Stimulated activated CD8-positive, alpha-beta memory T cell treated with anti-CD3 and anti-CD28 coated beads, Interleukin-7, amount 100 ng/mL, for 1 hour (primary cell): ENCODE measurements around the gene MEMO1.
"Not testable (repeated sequence)": the region's sequence is repeated elsewhere in the genome, so short reads cannot be mapped to it uniquely, and the experiment has no call there.

Experiments used
- DNase-seq, 2 donors: peaks; one replicate each; pipeline ENCODE4 v3.0.0-alpha.2; 2020; ENCODE audit warnings: low read depth in 2 of 2

The MEMO1 gene

DNA sequence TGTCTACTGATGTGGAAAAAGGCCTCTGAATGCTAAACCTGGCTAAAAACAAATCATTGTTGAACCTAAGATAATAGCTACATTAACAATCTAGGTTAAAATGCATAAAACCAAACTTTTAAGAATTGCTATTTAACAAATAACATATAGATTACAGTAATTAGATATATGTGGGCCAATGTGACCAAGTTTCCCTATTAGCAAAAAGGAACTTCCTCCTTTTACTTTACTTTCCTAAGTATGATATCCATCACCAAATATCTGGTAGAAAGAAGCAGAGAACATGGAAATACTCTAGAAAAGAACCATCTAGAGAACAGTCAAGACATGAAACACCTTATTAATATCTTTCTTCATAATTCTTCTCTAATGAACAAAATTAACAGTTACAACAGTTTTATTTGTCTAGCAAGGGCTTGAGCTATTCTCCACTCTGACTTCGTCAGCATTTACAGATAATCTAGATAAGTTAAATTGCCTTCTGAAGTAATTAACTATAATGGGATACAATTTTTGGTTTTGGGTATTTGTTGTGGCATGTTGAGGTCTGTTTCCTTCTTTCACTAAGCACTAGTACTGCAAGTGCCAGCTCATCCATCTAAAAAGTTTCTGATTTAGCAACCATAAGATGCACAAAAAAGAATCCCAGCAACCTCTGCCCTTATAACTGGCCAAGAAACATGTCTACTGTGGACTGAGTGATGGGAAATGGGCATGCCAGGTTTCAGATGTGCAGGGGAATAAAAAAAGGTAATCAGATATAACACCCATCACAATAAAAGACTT, 53.3 kb downstream of the MEMO1 start:
- DNase-seq = no peak

DNA sequence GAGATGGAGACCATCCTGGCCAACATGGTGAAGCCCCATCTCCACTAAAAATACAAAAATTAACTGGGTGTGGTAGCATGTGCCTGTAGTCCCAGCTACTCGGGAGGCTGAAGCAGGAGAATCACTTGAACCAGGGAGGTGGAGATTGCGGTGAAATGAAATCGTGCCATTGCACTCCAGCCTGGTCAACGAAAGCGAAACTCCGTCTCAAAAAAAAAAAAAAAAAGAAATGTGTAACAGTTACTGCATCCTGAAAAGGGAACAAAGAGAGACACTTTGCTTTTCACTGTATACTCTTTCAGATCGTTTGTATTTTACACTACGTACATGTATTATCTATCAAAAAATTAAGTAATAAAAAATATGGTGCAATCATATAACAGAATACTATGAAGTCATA, 53.9 kb downstream of the MEMO1 start:
- DNase-seq = not testable (repeated sequence)

DNA sequence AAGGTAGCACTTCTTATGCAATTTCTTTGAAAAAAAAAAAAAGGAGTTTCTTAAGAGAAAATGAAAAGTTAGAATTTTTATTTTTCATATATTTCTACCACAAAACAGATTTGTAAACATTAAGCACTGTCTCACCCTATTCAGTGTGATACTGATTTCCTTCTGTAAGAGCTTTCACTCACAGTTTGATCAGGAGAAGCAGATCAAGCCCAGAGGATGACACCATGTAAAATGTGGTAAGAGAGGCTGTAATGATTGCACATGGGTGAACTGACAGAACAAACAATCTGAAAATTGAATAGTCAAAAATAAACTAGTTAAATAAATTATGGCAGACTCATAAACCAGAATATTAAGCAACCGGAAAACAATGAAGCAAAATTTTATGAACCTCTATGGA, 54.5 kb downstream of the MEMO1 start:
- DNase-seq = no peak

DNA sequence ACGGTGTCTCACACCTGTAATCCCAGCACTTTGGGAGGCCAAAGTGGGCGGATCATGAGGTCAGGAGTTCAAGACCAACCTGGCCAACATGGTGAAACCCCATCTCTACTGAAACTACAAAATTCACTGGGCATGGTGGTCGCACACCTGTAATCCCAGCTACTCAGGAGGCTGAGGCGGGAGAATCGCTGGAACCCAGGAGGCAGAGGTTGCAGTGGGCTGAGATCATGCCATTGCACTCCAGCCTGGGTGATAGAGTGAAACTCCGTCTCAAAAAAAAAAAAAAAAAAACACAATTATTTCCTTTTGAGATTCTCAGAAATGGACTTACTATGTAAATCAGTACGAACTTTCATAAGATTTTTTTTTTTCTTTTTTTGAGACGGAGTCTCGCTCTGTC, 57.7 kb downstream of the MEMO1 start:
- DNase-seq = not testable (repeated sequence)

DNA sequence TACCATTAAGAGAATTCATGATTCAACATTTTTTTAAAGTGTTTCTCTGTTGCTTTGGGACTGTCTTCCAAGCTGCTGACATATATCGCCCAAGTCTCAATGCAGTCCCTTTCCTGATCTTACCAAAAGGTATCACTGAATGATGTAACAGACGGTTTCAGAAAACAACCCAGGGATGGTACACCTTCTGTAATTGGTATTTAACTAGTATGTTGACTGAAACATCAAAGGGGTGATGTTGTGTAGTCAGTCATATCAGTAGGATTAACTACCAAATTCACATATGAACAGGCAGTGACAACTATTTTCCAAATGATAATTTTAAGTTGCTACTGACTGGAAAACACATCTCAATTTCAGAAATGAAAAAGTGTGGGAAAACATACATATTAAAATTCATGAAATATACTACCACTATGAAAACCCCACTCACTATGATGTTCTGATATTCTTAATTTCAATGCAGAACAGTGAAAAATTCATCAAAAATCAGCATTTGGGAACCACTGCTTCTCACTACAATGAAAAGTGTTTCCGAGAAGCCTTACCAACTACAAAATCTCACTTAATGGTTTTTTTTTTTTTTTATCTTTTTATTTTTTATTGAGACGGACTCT, 59.8 kb downstream of the MEMO1 start:
- no peak for DNase-seq

DNA sequence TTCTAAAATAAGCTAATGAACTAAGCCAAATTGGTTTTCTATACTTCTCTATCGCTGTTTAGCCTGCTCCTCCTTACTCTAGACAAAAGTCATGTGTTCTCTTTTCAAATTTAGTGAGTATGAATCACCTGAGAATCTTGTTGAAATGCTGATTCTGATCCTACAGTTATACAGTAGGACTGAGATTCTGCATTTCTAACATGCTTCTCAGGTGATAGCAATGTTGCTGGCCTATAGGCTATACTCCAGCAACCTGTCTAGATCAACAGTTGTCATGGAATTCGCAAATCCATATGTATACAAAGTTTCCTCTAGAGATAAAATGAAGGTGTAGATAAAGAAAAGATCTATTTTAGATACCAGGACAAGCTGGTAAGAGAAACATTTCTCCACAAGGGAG, 62.9 kb downstream of the MEMO1 start:
- no peak for DNase-seq

DNA sequence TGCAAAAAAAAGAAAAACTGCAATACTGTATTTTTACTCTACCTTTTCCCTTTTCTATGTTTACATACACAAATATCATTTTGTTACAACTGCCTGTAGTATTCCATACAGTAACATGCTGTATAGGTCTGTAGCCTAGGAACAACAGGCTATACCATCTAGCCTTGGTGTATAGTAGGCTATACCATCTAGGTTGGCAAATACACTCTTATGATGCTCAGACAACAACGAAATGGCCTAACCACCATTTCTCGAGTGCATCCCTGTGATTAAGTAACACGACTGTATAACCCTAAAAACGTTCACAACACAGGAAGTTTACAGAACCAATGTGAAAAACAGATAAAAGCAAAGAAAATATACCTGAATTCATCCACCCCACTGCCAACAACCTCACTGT, 64.0 kb downstream of the MEMO1 start:
- DNase-seq = no peak

DNA sequence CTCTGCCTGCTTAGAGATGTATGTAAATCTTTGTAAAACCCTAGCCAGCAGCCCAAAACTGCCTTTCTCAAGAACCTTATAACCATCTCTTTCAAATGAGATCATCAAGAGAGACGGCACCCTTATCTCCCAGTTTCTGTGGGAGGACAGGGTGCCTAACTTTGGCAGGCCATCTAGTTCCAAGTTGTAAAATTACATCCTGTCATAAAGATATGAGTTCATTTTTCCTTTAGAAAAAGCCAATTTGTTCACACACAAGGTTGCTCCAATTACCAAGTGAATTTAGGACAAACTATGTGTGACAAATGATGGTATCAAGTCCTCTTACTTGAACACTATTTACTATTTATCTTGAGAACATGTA, 65.3 kb downstream of the MEMO1 start:
- no peak for DNase-seq

DNA sequence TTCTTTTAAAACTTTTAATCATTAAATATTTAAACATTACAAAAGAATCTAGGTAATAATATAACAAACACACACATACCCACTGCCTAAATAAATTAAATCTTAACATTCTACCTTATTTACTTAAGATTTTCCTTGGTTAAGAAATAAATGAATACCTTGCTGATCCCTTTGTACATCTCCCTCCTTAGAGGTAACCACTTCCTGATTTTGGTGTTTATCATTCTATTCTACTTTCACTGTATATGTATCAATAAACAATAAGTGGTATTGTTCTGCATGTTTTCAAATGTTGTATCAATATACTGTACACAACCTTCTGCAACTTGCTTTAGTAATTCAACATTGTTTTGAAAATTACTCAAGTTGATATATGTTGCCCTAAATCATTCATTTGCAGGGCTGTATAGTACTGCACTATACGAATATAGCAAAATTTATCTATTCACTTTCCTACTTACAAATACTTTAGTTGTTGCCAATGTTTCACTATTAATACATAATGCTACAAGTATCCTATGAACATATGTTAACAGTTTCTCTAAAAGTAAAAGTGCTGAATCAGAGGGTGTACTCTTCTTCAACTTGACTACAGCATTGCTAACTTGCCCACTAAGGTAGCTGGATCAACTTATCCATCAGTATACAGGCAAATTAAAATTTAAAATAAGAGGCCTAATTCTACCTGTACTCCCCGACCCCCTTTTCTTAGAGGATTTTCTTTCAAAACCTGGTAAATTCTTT, 65.8 kb downstream of the MEMO1 start:
- DNase-seq = no peak

DNA sequence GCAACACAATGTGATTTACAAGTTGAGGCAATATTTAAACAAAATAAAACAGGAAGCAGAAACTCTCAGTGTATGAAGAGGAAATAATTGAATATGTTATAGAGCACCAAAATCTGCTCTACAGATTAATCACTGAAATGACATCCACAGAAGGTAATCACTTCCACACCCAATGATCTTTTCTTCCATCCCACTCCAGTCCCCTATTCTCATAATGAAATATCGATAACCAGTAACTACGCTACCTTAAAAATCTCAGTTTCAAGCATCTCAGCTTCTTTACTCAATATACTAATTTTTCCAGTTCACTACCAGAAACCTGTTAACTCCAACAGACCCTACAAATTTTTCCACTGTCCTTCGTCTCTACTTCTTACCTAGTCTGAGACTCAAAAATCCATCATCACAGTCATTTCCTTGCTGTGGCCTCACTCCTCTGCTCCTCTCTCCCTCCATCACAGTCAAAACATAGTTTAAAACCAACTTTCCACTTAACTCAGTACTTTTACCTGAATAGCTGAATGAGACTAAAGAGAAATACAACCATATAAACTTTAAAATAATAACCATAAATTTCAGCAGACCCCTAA, 67.1 kb downstream of the MEMO1 start:
- no peak for DNase-seq

DNA sequence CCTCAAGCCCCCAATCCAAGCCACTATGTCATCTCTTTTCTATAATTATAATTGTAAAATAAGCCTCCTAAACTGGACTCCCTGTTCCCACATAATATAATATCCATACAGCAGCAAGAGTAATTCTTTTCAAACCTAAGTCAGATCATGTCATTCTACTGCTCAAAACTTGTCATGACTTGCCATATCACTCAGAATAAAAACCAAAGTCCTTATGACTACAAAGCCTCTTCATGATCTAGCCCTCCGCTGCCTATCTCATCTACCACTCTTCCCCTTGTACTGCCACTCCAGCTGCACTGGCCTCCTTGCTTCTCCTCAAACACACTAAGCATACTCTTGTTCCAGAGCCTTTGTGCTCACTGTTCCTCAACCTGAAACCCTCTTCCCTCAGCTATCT, 69.9 kb downstream of the MEMO1 start:
- no peak for DNase-seq

DNA sequence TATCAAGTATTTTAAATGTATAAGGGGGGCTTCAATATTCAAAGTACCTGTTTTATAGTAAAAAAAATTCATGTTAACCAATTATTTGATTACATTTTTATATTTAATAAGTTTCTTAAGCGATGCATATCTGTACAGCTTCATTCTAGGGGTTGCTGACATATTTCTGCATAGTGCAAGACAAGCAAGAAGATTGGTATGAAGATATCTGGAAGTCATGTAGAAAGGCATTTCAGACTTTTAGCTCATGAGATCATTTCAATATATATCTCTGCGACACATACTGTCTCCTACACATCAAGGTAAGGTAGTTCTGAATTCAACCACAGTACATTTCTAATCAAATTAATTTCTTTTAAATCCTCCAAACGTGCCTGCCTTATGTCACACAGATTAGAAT, 73.1 kb downstream of the MEMO1 start:
- DNase-seq = no peak

DNA sequence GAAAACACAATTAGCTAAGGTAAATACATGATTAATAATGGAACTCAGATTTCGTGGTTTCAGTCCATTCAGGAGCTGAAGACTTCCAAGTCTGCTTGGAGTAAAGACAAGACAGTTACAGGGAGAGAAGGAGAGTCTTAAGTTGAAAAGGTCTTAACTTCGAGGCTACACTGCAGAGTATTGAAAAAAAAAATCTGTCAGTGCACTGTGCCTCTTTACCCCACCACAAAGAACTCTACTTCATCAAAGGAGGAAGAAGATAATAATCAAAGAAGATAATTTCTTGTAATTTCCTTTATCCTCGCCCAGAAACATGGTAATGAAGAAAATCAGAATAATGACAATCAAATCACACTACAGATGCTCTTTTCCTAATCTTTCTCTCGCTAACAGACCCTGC, 75.4 kb downstream of the MEMO1 start:
- no peak for DNase-seq

DNA sequence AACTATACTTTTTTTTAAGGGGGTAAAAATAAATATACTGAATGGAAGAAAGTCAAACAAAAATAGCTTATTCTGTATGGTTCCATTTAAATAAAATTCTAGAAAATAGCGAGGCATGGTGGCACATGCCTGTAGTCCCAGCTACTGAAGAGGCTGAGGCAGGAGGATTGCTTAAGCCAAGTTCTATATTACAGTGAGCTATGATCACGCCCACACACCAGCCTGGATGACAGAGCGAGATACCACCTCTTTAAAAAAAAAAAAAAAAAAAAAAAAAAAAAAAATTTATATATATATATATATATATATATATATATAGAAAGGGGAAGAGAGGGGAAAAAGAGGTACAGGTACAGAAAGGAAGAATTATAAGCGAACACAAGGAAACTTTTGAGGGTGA, 77.7 kb downstream of the MEMO1 start:
- DNase-seq = no peak

DNA sequence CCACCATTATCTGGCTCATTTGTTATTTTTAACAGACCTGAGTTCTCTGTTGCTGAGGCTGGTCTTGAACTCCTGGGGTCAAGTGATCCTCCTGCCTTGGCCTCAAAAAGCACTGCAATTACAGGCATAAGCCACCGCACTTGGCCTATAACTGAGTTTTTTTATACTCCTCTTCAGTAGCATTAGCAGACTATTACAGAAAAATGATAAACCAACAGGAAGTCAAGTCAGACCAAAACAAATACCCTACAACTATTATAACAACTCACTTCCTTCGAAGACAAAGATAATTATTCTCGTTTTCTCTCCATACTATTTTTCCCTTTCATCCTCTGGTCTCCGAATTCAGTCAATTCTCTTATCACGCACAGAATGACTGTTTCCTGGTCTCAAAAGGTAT, 78.2 kb downstream of the MEMO1 start:
- DNase-seq = no peak

DNA sequence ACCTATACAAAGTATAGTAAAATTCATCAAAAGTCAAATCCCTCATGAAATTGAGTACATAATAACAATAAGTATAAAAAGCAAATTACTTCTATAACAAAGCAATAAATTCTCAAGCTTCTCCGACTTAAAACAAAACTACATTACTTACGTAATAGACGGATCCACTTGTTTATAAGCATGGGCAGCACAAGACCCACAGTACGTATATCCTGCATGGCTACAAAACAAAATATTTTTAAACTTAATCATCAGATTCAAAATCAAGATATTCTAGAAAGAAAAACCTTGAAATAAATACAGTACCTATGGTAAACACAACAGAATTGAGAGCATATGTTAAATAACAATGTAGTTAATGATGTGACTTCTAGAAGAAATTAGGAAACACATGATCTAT, 78.9 kb downstream of the MEMO1 start:
- DNase-seq = no peak

DNA sequence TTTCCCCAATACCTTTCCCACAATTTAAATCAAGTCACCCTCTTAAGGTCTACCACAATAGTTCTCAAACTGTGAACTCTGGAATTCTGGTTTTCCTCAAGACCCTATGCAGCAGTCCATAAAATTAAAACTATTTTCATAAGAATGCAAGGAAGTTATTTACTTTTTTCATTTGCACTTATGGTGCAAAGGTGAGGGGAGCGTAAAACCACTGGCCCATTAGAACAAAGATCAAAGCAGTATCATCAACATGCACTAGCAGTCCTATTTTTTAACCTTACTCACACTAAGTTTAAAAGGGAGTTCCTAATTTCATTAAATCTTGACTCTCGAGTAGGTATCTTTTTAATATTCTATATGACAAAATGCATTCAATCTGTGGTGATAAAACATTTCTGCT, 85.3 kb downstream of the MEMO1 start:
- DNase-seq = no peak

DNA sequence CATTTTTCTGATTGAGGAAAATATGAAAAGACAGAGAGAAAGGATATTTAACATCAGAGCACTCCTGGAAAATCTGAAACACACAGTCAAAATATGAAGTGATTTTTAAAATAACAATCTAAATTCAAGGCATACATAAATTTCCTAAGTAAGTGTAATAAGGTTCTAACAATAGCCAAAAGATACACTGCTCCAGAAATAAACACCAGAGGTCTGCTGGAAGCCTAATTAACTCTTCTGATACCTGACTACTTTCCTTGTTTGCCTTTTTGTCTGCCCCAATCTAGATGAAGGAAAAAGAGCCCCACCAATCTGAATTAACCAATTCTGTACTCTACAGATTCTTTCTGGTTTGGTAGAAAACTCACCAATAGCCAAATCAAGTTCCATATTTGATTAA, 87.1 kb downstream of the MEMO1 start:
- DNase-seq = no peak

DNA sequence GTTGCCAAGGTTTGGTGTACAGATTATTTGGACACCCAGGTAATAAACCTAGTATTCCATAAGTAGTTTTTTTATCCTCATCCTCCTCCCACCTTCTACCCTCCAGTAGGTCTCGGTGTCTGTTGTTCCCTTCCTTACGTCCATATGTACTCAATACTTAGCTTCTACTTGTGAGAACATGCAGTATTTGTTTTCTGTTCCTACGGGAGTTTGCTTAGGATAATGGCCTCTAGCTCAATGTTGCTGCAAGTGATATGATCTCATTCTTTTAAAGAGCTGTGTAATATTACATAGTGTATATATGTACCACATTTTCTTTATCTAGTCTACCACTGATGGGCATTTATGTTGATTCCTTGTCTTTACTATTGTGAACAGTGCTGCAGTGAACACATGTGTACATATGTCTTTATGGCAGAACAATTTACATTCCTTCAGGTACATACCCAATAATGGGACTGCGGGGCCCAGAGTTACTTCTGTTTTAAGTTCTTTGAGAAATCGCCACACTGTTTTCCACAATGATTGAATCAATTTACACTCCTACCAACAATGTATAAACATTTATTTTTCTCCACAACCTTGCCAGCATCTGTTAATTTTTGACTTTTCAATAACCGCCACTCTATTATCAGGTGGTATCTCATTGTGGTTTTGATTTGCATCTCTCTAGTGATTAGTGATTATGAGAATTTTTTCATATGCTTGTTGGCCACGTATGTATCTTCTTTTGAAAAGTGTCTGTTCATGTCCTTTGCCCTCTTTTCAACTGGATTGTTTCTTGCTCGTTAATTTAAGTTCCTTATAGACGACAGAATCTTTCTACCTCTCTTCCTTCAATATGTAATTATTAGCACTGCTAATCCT, 88.0 kb downstream of the MEMO1 start:
- DNase-seq = no peak

DNA sequence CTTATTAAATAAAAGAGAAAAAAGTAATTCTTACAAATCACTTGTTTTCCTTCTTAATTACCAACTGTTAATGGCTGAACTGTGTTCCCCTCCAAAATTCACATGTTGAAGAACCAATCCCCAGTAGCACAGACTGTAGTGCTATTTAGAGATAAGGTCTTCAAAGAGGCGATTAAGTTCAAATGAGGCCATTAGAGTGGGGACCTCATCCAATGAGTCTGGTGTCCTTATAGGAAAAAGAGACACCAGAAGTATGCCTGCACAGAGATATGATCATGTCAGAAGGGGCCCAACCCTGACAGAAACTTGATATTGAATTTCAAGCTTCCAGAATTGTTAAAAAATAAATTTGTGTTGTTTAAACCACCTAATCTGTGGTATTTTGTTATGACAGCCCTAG, 89.8 kb downstream of the MEMO1 start:
- DNase-seq = no peak

DNA sequence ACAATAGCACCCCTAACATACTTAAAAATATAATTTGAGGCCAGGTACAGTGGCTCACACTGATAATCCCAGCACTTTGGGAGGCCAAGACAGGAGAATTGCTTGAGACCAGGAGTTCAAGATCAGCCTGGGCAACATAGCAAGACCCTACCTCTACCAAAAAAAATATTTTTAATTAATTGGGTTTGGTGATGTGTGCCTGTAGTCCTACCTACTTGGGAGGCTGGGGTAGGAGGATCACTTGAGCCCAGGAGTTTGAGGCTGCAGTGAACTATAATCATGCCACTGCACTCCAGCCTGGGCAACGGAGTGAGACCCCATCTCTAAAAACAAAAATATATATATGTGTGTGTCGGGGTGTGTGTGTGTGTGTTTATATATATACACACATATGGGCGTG, 91.3 kb downstream of the MEMO1 start:
- DNase-seq = no peak

DNA sequence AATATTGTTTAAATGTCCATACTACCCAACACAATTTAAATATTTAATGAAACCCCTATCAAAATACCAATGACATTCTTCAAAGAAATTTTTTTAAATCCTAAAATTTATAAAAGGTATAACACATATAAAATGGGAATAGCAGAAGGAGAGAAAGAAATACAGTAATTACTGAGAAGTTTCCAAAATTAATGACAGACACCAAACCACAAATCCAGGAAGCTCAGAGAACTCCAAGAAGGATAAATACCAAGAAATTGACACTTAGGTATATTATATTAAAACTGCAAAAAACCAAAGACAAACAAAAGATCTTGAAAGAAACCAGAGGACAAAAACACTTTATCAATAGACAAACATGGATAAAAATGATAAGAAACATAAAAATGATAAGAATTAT, 101.1 kb downstream of the MEMO1 start:
- no peak for DNase-seq
